Subcutaneous abdominal adipose tissue (tissue), 5 donors: ENCODE results near the gene MRPS14.

Experiments
- H3K27ac ChIP-seq: one replicate; pipeline ENCODE4 v1.7.0; 2013; ENCODE audit warnings: low read depth, mild to moderate bottlenecking, inconsistent platforms, low read length, moderate library complexity
- H3K27me3 ChIP-seq, 5 donors: one replicate each; pipeline ENCODE4 v1.7.0; 2013; ENCODE audit warnings: low read length in 5 of 5, inconsistent platforms in 1 of 5; ENCODE audit not compliant: control insufficient read depth in 5 of 5, insufficient read depth in 4 of 5
- H3K36me3 ChIP-seq, 5 donors: one replicate each; pipeline ENCODE4 v1.7.0; 2013; ENCODE audit warnings: low read length in 5 of 5; ENCODE audit not compliant: control insufficient read depth in 5 of 5, insufficient read depth in 5 of 5
- H3K4me1 ChIP-seq, 5 donors: one replicate each; pipeline ENCODE4 v1.7.0; 2013; ENCODE audit warnings: low read length in 5 of 5, mild to moderate bottlenecking in 3 of 5, moderate library complexity in 1 of 5; ENCODE audit not compliant: control insufficient read depth in 5 of 5, insufficient read depth in 5 of 5
- H3K4me3 ChIP-seq, 5 donors: one replicate each; pipeline ENCODE4 v1.7.0; 2013; ENCODE audit warnings: low read length in 5 of 5, low read depth in 1 of 5
- H3K9ac ChIP-seq, 5 donors: one replicate each; pipeline ENCODE4 v1.7.0; 2013; ENCODE audit warnings: low read length in 5 of 5, mild to moderate bottlenecking in 4 of 5, moderate library complexity in 3 of 5
- H3K9me3 ChIP-seq, 5 donors: one replicate each; pipeline ENCODE4 v1.7.0; 2013; ENCODE audit warnings: low read length in 5 of 5; ENCODE audit not compliant: control insufficient read depth in 5 of 5
- donor health status: healthy.
- donor health status: healthy.
- donor health status: healthy.
- donor health status: healthy.
- donor health status: healthy.

Gene MRPS14

DNA sequence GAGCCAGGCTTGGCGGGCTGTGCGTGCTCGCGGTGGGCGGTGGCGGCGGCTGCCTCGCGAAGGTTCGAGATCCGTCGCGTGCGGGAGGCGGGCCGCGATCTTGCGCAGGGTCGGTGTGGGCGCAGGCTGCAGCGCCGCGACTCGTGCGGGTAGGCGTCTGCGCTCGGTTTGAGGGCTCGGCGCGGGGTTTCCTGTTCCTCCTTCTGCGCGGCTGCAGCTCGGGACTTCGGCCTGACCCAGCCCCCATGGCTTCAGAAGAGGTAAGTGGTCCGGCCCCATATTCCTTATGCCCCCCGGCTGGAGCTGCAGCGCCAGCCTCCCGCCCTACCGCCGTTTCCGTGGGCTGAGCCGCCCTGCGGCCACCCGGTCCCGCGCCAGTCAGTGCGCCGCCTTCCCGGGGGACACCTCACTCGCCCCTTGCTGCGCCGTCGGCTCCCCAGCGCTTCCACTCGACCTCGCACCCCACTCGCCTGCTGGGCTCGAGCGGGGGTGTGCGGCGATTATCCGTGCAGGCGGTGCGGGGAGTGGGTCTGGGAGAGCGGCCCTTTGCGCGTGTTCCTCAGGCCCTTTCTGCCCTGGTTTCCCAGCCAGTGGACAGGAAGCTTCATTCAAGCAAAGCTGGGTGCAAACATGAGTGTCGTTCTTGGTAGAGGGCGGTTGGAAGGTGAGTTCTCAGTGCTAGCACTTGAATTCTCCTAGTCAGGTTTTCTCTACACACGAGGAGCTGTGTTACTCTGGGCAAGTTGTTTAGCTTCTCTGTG, 23.1 kb downstream of the MRPS14 start, which contains the start of gene CACYBP:
CACYBP (plus strand) TSS at position 12 of the 761 bp plus-strand sequence; CDS start at position 246, 234 bp downstream.
- peaks cover 0 to 48% (median 36%) of the 10 kb centered on the region in 5 donors for H3K4me1 ChIP-seq
- H3K9me3 ChIP-seq, result no peaks in the 10 kb centered on the region

DNA sequence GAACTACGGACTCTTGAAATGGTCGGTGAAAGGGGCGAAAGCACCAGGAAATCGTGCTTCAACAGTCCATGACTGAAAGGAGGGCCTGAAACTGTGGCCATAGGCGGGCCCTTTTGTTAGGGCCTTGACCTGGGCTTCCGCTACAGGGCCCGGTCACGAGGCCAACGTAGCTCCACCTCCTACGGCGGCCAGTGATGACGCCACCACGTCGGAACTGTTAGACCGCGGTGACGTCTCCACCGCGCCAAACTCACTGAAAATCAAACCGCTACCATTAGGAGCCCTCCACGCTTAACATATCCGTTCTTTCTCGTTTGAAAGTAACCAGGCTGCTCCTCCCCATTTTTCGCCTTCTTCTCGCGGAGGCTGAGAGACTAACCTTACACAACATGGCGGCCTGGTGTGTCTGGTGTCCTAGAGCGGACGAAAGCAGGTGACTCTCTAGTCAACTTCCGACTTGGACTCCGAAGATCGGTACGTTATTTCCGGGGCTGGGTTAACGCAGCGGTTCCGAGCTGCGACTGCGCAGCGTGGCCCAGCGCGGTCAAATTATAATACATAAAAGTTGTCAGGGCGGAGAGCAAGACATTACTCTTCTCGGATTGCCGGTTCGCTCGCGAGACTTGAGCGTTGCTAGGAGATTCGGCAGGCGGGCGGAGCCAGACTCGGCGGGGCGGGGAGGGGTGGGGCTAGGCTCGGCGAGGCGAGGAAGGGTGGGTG, 23.8 kb downstream of the MRPS14 start:
- H3K9me3 ChIP-seq, result no peaks in the 10 kb centered on the region

More for the DNA sequence above, 23.1 kb downstream of the MRPS14 start, which contains the start of gene CACYBP:
- Histone ChIP-seq H3K27me3 (no peaks in the 10 kb centered on the region), H3K36me3 (peaks cover 0 to 2% (median 0%) of the 10 kb centered on the region in 5 donors), H3K27ac (peak within 1 kb of the TSS; percentile 99), H3K9ac (peak within 1 kb of the TSS; percentile 93 to 99 (median 97)), H3K4me3 (peak within 1 kb of the TSS; percentile 89 to 97 (median 95))

DNA sequence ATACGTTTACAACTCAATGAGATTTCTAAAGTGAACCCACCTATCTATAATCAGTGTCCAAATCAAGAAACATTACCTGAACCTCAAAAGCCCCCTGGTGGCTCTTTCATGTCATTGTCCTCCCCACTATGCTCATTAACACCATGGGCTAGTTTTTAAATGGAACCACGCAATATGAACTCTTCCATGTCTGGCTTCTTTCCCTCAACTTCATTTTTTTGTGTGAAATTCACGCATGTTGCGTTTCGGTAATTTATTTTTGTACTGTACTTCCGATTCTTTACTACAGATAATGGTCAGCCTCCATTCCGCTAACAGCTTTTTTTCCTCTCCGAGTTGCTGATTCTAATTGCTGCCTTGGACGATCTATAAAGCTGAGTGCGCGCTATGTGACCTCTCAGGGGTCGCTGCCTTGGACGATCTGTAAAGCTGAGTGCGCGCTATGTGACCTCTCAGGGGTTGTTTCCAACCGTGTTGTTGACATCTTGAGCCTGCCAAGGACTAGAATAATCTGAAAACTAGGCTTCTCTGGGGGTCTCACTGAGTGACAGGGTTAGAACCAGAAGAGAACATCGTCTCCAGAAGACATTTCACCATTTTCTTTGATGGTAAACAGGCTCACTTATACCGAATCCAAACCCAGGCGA, 24.5 kb downstream of the MRPS14 start:
- H3K36me3 ChIP-seq, result peaks cover 0 to 3% (median 0%) of the 10 kb centered on the region in 5 donors
- H3K4me1 ChIP-seq, result peaks cover 0 to 48% (median 35%) of the 10 kb centered on the region in 5 donors
- H3K27me3 ChIP-seq, result no peaks in the 10 kb centered on the region
- no peaks in the 10 kb centered on the region for H3K9me3 ChIP-seq
- peak overlapping the region; percentile 85 to 99 (median 97) for H3K9ac ChIP-seq
- H3K4me3 ChIP-seq, result peak overlapping the region; percentile 88 to 97 (median 95)
- peak overlapping the region; percentile 99 for H3K27ac ChIP-seq

More for the DNA sequence above, 23.8 kb downstream of the MRPS14 start:
- H3K9ac ChIP-seq, result peak overlapping the region; percentile 85 to 99 (median 97)
- H3K36me3 ChIP-seq, result no peaks in the 10 kb centered on the region
- no peaks in the 10 kb centered on the region for H3K27me3 ChIP-seq
- peak overlapping the region; percentile 99 for H3K27ac ChIP-seq
- H3K4me1 ChIP-seq, result peaks cover 0 to 48% (median 36%) of the 10 kb centered on the region in 5 donors
- peak overlapping the region; percentile 89 to 97 (median 95) for H3K4me3 ChIP-seq

DNA sequence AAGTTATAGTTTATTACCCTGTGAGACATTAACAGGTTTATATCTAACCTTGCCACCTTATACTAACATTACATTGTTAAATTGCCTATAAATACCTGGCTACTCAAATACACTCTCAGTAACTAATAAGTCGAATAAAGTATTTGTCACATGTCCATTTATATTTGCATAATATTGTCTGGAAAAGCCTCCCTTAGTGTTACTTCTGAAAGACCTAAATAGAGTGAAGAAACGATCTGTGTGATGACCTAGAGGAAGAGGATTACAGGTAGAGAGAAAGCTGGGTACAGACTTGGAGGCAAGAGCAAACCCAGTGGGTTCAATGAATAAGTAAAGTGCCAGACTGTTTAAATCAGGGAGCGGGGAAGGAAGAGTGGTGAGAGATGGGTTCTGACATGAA, 26.2 kb downstream of the MRPS14 start:
- no peaks in the 10 kb centered on the region for H3K27me3 ChIP-seq
- H3K27ac ChIP-seq, result no peak overlapping the region
- H3K4me3 ChIP-seq, result no peak overlapping the region
- H3K36me3 ChIP-seq, result peaks cover 0 to 3% (median 0%) of the 10 kb centered on the region in 5 donors
- no peaks in the 10 kb centered on the region for H3K9me3 ChIP-seq
- no peak overlapping the region for H3K9ac ChIP-seq
- peaks cover 0 to 34% (median 24%) of the 10 kb centered on the region in 5 donors for H3K4me1 ChIP-seq

DNA sequence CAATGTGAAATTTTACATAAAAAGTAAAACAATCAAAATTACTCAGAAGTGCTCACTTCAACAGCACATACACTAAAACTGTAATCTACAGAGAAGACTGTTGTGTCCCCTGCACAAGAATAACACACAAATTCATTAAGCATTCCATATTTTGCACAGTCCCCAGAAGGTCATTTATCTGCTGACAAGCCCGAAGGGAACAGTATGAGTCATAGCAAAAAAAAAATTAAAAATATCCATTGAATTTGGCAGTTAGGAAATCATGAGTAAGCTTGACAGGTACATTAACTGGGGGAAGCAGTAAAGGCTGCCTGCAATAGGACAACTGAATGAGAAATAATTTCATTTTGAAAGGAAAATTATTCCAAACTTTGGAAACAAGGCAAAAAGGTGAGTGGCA, 26.7 kb downstream of the MRPS14 start:
- Histone ChIP-seq H3K9me3 (no peaks in the 10 kb centered on the region), H3K27ac (no peak overlapping the region), H3K4me1 (peaks cover 0 to 29% (median 23%) of the 10 kb centered on the region in 5 donors), H3K27me3 (no peaks in the 10 kb centered on the region), H3K9ac (no peak overlapping the region), H3K4me3 (no peak overlapping the region), H3K36me3 (peaks cover 0 to 3% (median 0%) of the 10 kb centered on the region in 5 donors)

DNA sequence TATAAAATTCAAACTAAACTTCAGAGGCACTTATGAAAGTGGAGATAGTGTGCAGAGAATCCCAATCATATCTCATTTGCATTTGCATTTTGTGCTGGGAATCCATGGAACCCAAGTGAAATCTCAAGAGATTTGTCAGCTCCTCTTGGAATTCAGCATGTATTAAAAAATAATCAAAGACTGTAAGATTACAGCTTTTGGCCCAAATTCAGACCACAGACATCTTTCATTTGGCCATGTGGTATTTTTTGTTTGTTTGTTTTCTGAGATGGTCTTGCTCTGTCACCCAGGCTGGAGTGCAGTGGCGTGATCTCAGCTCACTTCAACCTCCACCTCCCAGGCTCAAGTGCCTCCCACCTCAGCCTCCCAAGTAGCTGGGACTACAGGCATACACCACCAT, 27.3 kb downstream of the MRPS14 start:
- Histone ChIP-seq H3K27me3 (no peaks in the 10 kb centered on the region), H3K9ac (no peak overlapping the region), H3K4me1 (peaks cover 0 to 25% (median 18%) of the 10 kb centered on the region in 5 donors), H3K27ac (no peak overlapping the region), H3K4me3 (no peak overlapping the region), H3K9me3 (no peaks in the 10 kb centered on the region), H3K36me3 (peaks cover 0 to 3% (median 0%) of the 10 kb centered on the region in 5 donors)

GRCh38 chr1:174995121-174995520, 28.1 kb downstream of the MRPS14 start:
- no peaks in the 10 kb centered on the region for H3K27me3 ChIP-seq
- no peak overlapping the region for H3K27ac ChIP-seq
- peaks cover 0 to 3% (median 0%) of the 10 kb centered on the region in 5 donors for H3K36me3 ChIP-seq
- no peak overlapping the region for H3K4me3 ChIP-seq
- H3K4me1 ChIP-seq, result peaks cover 0 to 23% (median 14%) of the 10 kb centered on the region in 5 donors
- no peaks in the 10 kb centered on the region for H3K9me3 ChIP-seq
- peak overlapping the region in 1 of 5 donors; percentile 31 for H3K9ac ChIP-seq

- Histone ChIP-seq H3K4me3 (no peak overlapping the region), H3K27me3 (no peaks in the 10 kb centered on the region), H3K27ac (no peak overlapping the region), H3K9me3 (no peaks in the 10 kb centered on the region), H3K36me3 (peaks cover 0 to 3% (median 0%) of the 10 kb centered on the region in 5 donors), H3K4me1 (peaks cover 0 to 21% (median 18%) of the 10 kb centered on the region in 5 donors), H3K9ac (no peak overlapping the region)
Measured at GRCh38 chr1:174991473-174991872, 31.8 kb downstream of the MRPS14 start.

- peak overlapping the region; percentile 85 to 97 (median 88) for H3K9ac ChIP-seq
- no peaks in the 10 kb centered on the region for H3K27me3 ChIP-seq
- peaks cover 0 to 3% (median 0%) of the 10 kb centered on the region in 5 donors for H3K36me3 ChIP-seq
- no peaks in the 10 kb centered on the region for H3K9me3 ChIP-seq
- peaks cover 0 to 19% (median 13%) of the 10 kb centered on the region in 5 donors for H3K4me1 ChIP-seq
- H3K4me3 ChIP-seq, result peak overlapping the region; percentile 78 to 88 (median 83)
- H3K27ac ChIP-seq, result peak overlapping the region; percentile 71
Measured at GRCh38 chr1:174990382-174990999, 32.7 kb downstream of the MRPS14 start.
